ELF-1 (cell line): ENCODE measurements around the gene EIF4G1.

Experiments
- DNase-seq: peaks from one replicate; pipeline ENCODE4 v3.0.0-alpha.2; 2016; ENCODE audit warnings: low read depth, low spot score

The EIF4G1 gene

GRCh38 chr3:184366619-184367289 lies 52.3 kb downstream of the EIF4G1 start:
- DNase-seq, result no peak

- no peak for DNase-seq
Measured at GRCh38 chr3:184368116-184368515, 53.7 kb downstream of the EIF4G1 start.

GRCh38 chr3:184368586-184369183 lies 54.3 kb downstream of the EIF4G1 start:
- DNase-seq, result no peak

- peak; percentile 83 for DNase-seq
Measured at GRCh38 chr3:184371570-184372018, 57.2 kb downstream of the EIF4G1 start.

GRCh38 chr3:184372296-184372821 lies 58.0 kb downstream of the EIF4G1 start:
- DNase-seq, result no peak

GRCh38 chr3:184372911-184373310 lies 58.5 kb downstream of the EIF4G1 start:
- DNase-seq, result no peak

- no peak for DNase-seq
Measured at GRCh38 chr3:184373422-184373821, 59.0 kb downstream of the EIF4G1 start.

GRCh38 chr3:184375747-184376461 lies 61.5 kb downstream of the EIF4G1 start:
- no peak for DNase-seq

GRCh38 chr3:184377374-184377773 lies 63.0 kb downstream of the EIF4G1 start:
- DNase-seq, result no peak

- peak; percentile 66 for DNase-seq
Measured at GRCh38 chr3:184377882-184378445, 63.6 kb downstream of the EIF4G1 start, which contains the start of gene THPO. TSS of gene THPO (minus strand) at chr3:184378207. CDS start at chr3:184376259, 1,948 bp downstream.

- no peak for DNase-seq
Measured at GRCh38 chr3:184378651-184379357, 64.4 kb downstream of the EIF4G1 start.

- no peak for DNase-seq
Measured at GRCh38 chr3:184379358-184380184, 65.2 kb downstream of the EIF4G1 start, which contains the start of gene CHRD. TSS of gene CHRD (plus strand) at chr3:184380054. CDS start at chr3:184380319, 265 bp downstream.

GRCh38 chr3:184380185-184380626 lies 65.8 kb downstream of the EIF4G1 start:
- DNase-seq, result no peak

- no peak for DNase-seq
Measured at GRCh38 chr3:184380627-184381260, 66.3 kb downstream of the EIF4G1 start.

GRCh38 chr3:184381261-184382224 lies 67.1 kb downstream of the EIF4G1 start:
- DNase-seq, result peak; percentile 68

- no peak for DNase-seq
Measured at GRCh38 chr3:184382326-184383032, 68.1 kb downstream of the EIF4G1 start.

- no peak for DNase-seq
Measured at GRCh38 chr3:184383033-184383740, 68.8 kb downstream of the EIF4G1 start.
